ENCODE data around the gene TP53RK.

Gene TP53RK

GRCh38 chr20:46706242-46706641, 17.0 kb upstream of the TP53RK start:
- DNase-seq (ENCODE audit: low read depth): no peak

- DNase-seq (ENCODE audit: low read depth): no peak
Measured at GRCh38 chr20:46705378-46705729, 16.1 kb upstream of the TP53RK start.

- DNase-seq (ENCODE audit: low read depth): no peak
Measured at GRCh38 chr20:46704714-46705377, 15.6 kb upstream of the TP53RK start.

- no peak for DNase-seq (ENCODE audit: low read depth)
Measured at GRCh38 chr20:46703435-46703834, 14.2 kb upstream of the TP53RK start.

GRCh38 chr20:46702447-46703203, 13.4 kb upstream of the TP53RK start:
- DNase-seq (ENCODE audit: low read depth): no peak

DNA sequence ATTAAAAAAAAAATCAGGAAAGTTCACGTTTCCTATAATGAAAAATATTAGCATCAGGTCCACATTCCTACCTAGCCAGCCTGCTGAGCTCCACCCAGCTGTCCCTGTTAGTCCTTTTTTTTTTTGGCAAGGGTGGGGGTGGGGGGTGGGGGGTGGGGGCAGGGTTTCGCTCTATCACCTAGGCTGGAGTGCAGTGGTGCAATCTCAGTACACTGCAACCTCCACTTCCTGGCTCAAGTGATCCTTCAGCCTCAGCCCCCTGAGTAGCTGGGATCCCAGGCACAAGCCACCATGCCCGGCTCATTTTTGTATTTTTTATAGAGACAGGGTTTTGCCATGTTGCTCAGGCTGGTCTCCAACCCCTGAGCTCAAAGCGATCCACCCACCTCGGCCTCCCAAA, 12.7 kb upstream of the TP53RK start:
- DNase-seq (ENCODE audit: low read depth): no peak

- no peak for DNase-seq (ENCODE audit: low read depth)
Measured at GRCh38 chr20:46701556-46701955, 12.3 kb upstream of the TP53RK start.

DNA sequence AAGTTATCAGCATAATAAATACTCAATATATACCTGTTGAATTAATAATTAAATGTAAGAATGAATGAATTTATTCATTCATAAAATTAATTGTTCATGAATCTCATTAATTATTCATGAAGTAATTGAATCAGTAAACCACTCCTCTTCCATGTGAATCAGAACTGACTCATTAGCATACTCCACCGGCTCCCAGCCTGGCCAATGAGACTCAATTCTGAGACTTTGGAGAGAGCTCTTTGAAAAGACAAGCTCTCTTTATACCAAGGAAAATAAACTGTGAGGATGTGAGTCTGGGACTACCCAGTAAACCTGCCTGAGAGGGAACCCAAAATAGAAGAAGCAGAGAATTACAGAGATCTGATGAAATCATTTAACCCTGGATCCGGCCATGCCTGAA, 11.8 kb upstream of the TP53RK start:
- no peak for DNase-seq (ENCODE audit: low read depth)

DNA sequence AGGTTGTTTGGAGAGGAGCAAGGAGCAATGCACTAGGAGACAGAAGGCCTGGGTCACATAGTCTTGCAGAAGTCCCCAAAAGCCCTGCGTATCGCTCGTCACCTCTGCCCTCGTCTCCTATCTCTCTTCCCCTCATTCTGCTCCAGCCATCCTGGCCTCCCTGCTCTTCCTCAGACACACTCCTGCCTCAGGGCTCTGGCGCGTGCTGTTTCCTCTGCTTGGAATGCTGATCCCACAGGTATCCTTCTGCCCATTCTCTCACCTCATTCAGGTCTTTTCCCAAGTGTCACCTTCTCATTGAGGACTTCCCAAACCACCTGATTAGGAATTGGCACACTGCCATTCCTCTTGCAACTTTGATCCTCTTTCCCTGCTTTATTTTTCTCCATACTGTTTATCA, 11.2 kb upstream of the TP53RK start:
- no peak for DNase-seq (ENCODE audit: low read depth)

DNA sequence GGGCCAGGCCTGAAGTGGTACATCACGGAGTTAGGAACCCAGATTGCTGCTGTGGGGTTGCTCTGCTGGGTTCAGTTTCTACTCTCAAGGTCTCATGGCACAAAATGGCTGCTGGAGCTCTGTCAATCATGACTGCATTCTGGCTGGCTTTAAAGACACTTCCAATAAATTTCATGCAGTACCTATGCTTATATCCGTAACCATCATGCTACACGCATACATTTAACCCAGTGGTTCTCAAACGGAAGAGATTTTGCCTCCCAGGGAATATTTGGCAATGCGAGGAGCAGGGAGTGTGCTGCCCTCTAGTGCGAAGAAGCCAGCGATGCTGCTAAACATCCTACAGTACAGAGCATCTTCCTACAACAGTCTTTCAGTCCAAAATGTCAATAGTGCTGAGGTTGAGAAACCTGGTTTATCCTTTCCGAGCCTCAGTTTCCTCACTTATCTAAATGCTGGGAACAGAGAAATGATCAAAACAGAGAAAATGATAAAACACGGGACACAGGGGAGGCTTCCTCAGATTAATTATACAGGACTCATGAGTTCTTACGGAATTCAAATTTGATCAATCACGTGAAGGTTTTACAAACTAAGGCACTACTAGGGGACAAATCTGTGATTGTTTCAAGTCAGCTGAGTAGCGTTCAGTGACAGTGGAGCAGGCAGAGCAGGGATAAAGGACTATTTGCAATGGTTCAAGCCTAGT, 10.6 kb upstream of the TP53RK start:
- DNase-seq (ENCODE audit: low read depth): no peak

GRCh38 chr20:46698788-46699187, 9.5 kb upstream of the TP53RK start:
- no peak for DNase-seq (ENCODE audit: low read depth)

- DNase-seq (ENCODE audit: low read depth): no peak
Measured at GRCh38 chr20:46696791-46697279, 7.6 kb upstream of the TP53RK start.

- no peak for DNase-seq (ENCODE audit: low read depth)
Measured at GRCh38 chr20:46695892-46696291, 6.6 kb upstream of the TP53RK start.

GRCh38 chr20:46694484-46694883, 5.2 kb upstream of the TP53RK start:
- no peak for DNase-seq (ENCODE audit: low read depth)

DNA sequence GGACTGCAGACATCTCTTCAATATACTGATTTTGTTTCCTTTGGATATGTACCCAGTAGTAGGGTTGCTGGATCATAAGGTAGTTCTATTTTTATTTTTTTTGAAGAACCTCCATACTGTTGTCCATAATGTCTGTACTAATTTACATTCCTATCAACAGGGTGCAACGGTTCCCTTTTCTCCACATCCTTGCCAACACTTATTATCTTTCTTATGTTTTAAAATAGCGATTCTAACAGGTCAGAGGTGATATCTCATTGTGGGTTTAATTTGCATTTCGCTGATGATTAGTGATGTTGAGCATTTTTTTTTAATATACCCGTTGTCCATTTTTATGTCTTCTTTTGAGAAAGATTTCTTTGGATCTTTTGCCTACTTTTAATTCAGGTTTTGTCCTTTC, 2.0 kb upstream of the TP53RK start:
- no peak for DNase-seq (ENCODE audit: low read depth)

GRCh38 chr20:46690219-46691106, 1.2 kb upstream of the TP53RK start:
- DNase-seq (ENCODE audit: low read depth): no peak

DNA sequence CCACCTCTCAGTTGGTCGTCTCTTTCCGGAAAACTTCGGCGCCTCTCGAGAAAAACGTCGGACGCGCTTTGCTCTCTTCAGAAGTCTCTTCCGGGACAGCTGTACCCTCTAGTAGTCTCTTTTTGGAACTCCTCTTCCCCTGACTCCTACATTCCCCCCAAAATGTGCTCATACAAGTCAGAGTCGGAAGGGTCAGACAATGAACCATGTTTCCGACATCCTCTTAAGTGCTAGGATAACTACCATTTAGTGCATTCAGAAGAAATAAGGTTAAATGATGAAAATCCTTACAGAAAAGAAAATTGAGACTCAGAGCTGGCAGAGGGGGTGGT, 476 bp upstream of the TP53RK start:
- DNase-seq (ENCODE audit: low read depth): no peak

DNA sequence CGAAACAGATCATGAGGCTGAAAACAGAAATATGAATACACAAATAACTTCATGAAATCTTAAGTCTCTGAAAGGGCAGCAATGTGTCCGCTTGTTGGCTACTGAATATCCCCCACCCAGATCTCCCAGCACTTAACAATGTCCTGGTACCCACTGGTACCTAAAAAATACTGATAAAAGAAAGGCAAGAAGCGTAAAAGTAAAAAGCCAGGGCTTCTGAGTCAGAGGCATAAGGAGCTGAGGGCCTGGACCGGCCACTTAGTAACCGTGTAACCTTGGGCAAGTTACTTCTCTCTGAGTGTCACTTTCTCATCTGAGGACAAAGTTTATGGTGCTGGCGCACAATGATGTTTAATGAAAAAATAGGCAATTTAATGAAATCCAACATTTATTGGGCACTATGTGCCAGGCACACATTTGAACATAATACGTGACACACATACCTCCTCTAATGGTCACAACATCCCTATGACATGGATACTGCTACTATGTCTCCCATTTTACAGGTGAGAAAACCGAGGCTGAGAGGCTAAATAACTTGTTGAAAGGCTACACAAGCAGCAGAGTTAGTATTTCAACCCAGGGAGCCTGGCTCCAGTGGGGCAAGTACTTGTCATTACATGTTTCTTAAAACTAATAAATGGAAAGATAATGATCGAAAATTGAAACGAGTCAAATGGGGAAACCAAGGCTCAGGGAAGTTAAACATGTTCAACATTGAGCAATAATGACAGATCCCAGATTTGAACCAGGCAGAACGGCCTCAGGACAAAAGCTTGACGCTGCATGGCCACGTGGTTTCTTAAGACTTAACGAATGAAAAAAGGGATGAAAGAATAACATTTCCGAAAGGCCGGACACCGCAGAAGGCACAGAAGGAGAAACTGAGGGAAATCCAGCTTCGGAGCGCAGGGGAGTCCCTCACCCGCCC, 828 bp downstream of the TP53RK start:
- no peak for DNase-seq (ENCODE audit: low read depth)

DNA sequence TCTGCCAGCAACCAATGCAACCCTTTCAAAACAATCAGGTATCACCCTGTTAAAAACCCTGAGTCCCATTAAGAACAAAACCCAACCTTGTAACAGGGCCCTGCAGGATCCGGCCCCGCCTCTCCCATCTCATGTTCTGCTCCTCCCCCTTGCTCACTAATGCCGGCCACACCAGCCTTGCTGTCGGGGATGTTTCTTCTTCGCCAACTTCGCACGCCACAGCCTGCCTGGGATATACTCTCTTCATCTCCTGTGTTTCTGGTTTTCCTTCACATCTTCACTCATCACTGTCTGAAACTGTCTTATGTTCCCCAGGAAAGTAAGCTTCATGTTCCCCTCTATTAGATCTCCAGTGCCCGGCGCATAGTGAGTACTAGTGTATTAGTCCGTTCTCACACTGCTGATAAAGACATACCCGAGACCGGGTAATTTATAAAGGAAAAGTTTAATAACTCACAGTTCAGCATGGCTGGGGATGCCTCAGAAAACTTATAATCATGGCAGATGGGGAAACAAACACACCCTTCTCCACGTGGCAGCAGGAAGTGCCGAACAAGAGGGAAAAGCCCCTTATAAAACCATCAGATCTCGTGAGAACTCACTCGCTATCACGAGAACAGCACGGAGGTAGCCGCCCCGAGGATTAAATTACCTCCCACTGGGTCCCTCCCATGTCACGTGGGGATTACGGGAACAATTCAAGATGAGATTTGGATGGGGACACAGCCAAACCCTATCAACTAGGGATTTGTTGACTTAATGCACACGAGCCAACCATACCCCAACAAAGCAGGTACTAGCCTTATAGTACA, 5.1 kb downstream of the TP53RK start:
- DNase-seq (ENCODE audit: low read depth): no peak

- no peak for DNase-seq (ENCODE audit: low read depth)
Measured at GRCh38 chr20:46683668-46683938, 5.6 kb downstream of the TP53RK start.

Measured in activated T-cell treated with anti-CD3 and anti-CD28 coated beads for 1 hour (primary cell).